HepG2 (cell line): ENCODE data around the gene AJUBA. TPM values are rescaled to one million over a fixed set of nuclear protein-coding genes. Genes with fewer than 3 reads are reported as not detected.
A peak's percentile ranks its signal among the peaks of the same experiment; 100 is the strongest.

ENCODE experiments used
- ADNP ChIP-seq: sonication (generic); formaldehyde crosslinking; IDR thresholded peaks from 2 replicates; pipeline ENCODE4 v1.4.0; 2020; ENCODE audit warnings: missing genetic modification reagents
- BRD4 ChIP-seq: sonication (generic); formaldehyde crosslinking; IDR thresholded peaks from 2 replicates; pipeline ENCODE4 v1.4.0; 2020; ENCODE audit warnings: missing genetic modification reagents
- CAMTA2 ChIP-seq: sonication (generic); formaldehyde crosslinking; IDR thresholded peaks from 2 replicates; pipeline ENCODE4 v1.4.0; 2020; ENCODE audit warnings: mild to moderate bottlenecking, missing genetic modification reagents, borderline replicate concordance
- ELF4 ChIP-seq: sonication (generic); formaldehyde crosslinking; IDR thresholded peaks from 2 replicates; pipeline ENCODE4 v1.5.0; 2020; ENCODE audit warnings: missing genetic modification reagents, mild to moderate bottlenecking, moderate library complexity, borderline replicate concordance
- JUN ChIP-seq: sonication (generic); formaldehyde crosslinking; IDR thresholded peaks from 2 replicates; pipeline ENCODE4 v1.4.0; 2020; ENCODE audit warnings: mild to moderate bottlenecking, missing genetic modification reagents
- KLF6 ChIP-seq: IDR thresholded peaks from 2 replicates; pipeline ENCODE4 v1.8.0; 2016; ENCODE audit warnings: missing biosample characterization, missing genetic modification reagents
- MAFF ChIP-seq: IDR thresholded peaks from 2 replicates; pipeline ENCODE4 v1.6.1; 2011; ENCODE audit warnings: low read depth, low read length, improper control_type of control experiment
- MZF1 ChIP-seq: sonication (generic); formaldehyde crosslinking; IDR thresholded peaks from 2 replicates; pipeline ENCODE4 v1.8.1; 2023; ENCODE audit warnings: mild to moderate bottlenecking, missing genetic modification reagents, borderline replicate concordance
- POGZ ChIP-seq: sonication (generic); formaldehyde crosslinking; IDR thresholded peaks from 2 replicates; pipeline ENCODE4 v1.4.0; 2020; ENCODE audit warnings: mild to moderate bottlenecking, missing genetic modification reagents
- RNF2 ChIP-seq: fragments of 450-650 bp; conservative IDR thresholded peaks from 2 replicates; pipeline ENCODE4 v1.6.1; 2016; ENCODE audit warnings: low read depth
- SMAD3 ChIP-seq: sonication (generic); formaldehyde crosslinking; IDR thresholded peaks from 2 replicates; pipeline ENCODE4 v1.4.0; 2020; ENCODE audit warnings: missing genetic modification reagents
- SP5 ChIP-seq: IDR thresholded peaks from 2 replicates; pipeline ENCODE4 v1.6.1; 2016; ENCODE audit warnings: low read depth, borderline replicate concordance
- ZIK1 ChIP-seq: sonication (generic); formaldehyde crosslinking; IDR thresholded peaks from 2 replicates; pipeline ENCODE4 v1.5.0; 2020; ENCODE audit warnings: mild to moderate bottlenecking, low read depth, missing genetic modification reagents, borderline replicate concordance
- ZNF143 ChIP-seq: sonication (generic); formaldehyde crosslinking; IDR thresholded peaks from 2 replicates; pipeline ENCODE4 v1.4.0; 2020; ENCODE audit warnings: missing genetic modification reagents
- polyA plus RNA-seq, 8 experiments: library from polyadenylated mRNA; depleted of rRNA in 3 of 8; stranded (reverse) in 7 of 8; unstranded in 1 of 8; fragments of >200 nt; fragmentation: Illumina TruSeq in 4 of 8; extraction: Trizol in 4 of 8; gene quantifications; 2 replicates each; pipeline versions ENCODE4 v1.2.1 to v1.2.3, GENCODE V29; 2011 to 2016; ENCODE audit warnings: low read depth in 4 of 8, missing spikeins in 1 of 8, mixed read lengths in 1 of 8; ENCODE audit not compliant: insufficient read depth in 1 of 8
- total RNA-seq, 5 experiments: library from RNA; depleted of rRNA; stranded (reverse); fragments of >200 nt; fragmentation: Illumina TruSeq; extraction: Trizol; gene quantifications; 2 replicates each; pipeline ENCODE4 v1.2.3, GENCODE V29; 2016; ENCODE audit warnings: low read depth in 1 of 5
- TF ChIP-seq, protein P1 (sequence below): sonication (generic); formaldehyde crosslinking; IDR thresholded peaks from one replicate; pipeline ENCODE4 v1.5.1; 2020; ENCODE audit warnings: mild to moderate bottlenecking, missing genetic modification reagents; ENCODE audit errors: not compliant biosample characterization
- TF ChIP-seq, protein P2 (sequence below): sonication (generic); formaldehyde crosslinking; IDR thresholded peaks from 2 replicates; pipeline ENCODE4 v1.8.0; 2023; ENCODE audit warnings: mild to moderate bottlenecking, missing genetic modification reagents
- TF ChIP-seq, protein P3 (sequence below): IDR thresholded peaks from 2 replicates; pipeline ENCODE4 v1.6.1; 2016; ENCODE audit warnings: low read depth, borderline replicate concordance
- TF ChIP-seq, protein P4 (sequence below): sonication (generic); formaldehyde crosslinking; IDR thresholded peaks from 2 replicates; pipeline ENCODE4 v1.5.0; 2020; ENCODE audit warnings: mild to moderate bottlenecking, missing genetic modification reagents

Gene AJUBA
- total and polyA plus RNA-seq, 2 of the 13 experiments (the other 11 are each of a cell fraction or from before 2014, with no cell fraction given): 157 to 241 TPM

DNA sequence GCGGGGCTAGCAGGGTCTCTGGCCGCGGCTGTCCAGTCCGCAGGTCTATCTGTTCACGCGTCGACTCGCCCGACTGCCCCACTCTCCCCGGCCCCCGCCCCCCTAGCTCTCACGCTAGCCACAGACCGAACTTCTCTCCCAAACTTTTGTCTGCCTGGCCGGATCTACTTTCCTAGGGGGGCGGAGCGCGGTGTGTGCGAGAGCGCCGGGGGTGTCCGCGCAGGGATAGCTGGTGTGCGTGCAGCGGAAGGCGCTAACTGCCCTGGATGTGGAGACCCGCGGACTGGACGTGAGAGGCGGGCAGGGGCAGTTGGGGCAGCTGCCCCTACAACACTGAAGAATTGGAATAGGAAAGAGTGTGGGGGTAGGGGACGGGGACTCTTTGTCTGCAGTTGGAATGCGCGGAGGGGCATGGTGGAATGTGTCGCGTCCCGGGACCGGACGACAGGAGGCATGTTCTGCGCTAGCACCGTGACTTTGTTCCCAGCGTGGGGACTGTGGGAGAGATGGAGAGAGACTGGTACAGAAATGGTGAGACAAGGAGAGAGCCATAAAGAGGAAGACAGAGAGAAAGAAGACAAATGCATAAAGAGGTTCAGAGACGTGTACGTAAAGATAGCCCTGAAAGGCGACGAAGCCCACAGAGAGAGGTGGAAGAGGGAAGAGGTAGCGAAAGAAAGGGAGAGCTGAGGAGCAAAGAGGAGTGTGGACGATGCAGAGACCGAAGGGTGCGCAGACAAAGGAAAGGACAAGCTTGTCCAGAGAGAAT lies at the start of gene AJUBA (continued):
- no peak for TF ChIP-seq POGZ (CRISPR knock-in tag)
- TF ChIP-seq KLF6 (CRISPR knock-in tag): peak; percentile 66; the same call in 1 of the 2 replicates
- TF ChIP-seq MAFF: no peak
- TF ChIP-seq SP5 (CRISPR knock-in tag): peak; percentile 97
- no peak for TF ChIP-seq BRD4 (CRISPR knock-in tag)
- TF ChIP-seq ADNP: no peak
- TF ChIP-seq CAMTA2: no peak
- TF ChIP-seq, protein P1, sequence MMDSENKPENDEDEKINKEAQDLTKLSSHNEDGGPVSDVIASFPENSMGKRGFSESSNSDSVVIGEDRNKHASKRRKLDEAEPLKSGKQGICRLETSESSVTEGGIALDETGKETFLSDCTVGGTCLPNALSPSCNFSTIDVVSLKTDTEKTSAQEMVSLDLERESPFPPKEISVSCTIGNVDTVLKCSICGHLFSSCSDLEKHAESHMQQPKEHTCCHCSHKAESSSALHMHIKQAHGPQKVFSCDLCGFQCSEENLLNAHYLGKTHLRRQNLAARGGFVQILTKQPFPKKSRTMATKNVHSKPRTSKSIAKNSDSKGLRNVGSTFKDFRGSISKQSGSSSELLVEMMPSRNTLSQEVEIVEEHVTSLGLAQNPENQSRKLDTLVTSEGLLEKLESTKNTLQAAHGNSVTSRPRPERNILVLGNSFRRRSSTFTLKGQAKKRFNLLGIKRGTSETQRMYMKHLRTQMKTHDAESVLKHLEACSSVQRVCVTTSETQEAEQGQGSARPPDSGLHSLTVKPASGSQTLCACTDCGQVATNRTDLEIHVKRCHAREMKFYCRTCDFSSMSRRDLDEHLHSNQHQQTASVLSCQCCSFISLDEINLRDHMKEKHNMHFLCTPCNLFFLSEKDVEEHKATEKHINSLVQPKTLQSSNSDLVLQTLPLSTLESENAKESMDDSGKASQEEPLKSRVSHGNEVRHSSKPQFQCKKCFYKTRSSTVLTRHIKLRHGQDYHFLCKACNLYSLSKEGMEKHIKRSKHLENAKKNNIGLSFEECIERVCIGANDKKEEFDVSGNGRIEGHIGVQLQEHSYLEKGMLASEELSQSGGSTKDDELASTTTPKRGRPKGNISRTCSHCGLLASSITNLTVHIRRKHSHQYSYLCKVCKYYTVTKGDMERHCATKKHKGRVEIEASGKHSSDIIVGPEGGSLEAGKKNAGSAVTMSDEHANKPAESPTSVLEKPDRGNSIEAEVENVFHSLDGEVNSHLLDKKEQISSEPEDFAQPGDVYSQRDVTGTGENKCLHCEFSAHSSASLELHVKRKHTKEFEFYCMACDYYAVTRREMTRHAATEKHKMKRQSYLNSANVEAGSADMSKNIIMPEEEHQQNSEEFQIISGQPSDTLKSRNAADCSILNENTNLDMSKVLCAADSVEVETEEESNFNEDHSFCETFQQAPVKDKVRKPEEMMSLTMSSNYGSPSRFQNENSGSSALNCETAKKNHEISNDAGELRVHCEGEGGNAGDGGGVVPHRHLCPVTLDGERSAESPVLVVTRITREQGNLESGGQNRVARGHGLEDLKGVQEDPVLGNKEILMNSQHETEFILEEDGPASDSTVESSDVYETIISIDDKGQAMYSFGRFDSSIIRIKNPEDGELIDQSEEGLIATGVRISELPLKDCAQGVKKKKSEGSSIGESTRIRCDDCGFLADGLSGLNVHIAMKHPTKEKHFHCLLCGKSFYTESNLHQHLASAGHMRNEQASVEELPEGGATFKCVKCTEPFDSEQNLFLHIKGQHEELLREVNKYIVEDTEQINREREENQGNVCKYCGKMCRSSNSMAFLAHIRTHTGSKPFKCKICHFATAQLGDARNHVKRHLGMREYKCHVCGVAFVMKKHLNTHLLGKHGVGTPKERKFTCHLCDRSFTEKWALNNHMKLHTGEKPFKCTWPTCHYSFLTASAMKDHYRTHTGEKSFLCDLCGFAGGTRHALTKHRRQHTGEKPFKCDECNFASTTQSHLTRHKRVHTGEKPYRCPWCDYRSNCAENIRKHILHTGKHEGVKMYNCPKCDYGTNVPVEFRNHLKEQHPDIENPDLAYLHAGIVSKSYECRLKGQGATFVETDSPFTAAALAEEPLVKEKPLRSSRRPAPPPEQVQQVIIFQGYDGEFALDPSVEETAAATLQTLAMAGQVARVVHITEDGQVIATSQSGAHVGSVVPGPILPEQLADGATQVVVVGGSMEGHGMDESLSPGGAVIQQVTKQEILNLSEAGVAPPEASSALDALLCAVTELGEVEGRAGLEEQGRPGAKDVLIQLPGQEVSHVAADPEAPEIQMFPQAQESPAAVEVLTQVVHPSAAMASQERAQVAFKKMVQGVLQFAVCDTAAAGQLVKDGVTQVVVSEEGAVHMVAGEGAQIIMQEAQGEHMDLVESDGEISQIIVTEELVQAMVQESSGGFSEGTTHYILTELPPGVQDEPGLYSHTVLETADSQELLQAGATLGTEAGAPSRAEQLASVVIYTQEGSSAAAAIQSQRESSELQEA (CRISPR knock-in tag): peak; percentile 83
- TF ChIP-seq SMAD3 (CRISPR knock-in tag): peak; percentile 66
- TF ChIP-seq ELF4 (CRISPR knock-in tag): no peak
- TF ChIP-seq, protein P2, sequence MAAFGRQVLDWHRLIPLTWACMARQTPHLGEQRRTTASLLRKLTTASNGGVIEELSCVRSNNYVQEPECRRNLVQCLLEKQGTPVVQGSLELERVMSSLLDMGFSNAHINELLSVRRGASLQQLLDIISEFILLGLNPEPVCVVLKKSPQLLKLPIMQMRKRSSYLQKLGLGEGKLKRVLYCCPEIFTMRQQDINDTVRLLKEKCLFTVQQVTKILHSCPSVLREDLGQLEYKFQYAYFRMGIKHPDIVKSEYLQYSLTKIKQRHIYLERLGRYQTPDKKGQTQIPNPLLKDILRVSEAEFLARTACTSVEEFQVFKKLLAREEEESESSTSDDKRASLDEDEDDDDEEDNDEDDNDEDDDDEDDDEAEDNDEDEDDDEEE: no peak
- peak; percentile 97 for TF ChIP-seq ZIK1
- TF ChIP-seq RNF2: peak; percentile 96
- no peak for TF ChIP-seq ZNF143 (CRISPR knock-in tag)
- TF ChIP-seq MZF1 (CRISPR knock-in tag): peak; percentile 99
- TF ChIP-seq, protein P3, sequence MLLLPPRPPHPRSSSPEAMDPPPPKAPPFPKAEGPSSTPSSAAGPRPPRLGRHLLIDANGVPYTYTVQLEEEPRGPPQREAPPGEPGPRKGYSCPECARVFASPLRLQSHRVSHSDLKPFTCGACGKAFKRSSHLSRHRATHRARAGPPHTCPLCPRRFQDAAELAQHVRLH: peak; percentile 69
- TF ChIP-seq, protein P4, sequence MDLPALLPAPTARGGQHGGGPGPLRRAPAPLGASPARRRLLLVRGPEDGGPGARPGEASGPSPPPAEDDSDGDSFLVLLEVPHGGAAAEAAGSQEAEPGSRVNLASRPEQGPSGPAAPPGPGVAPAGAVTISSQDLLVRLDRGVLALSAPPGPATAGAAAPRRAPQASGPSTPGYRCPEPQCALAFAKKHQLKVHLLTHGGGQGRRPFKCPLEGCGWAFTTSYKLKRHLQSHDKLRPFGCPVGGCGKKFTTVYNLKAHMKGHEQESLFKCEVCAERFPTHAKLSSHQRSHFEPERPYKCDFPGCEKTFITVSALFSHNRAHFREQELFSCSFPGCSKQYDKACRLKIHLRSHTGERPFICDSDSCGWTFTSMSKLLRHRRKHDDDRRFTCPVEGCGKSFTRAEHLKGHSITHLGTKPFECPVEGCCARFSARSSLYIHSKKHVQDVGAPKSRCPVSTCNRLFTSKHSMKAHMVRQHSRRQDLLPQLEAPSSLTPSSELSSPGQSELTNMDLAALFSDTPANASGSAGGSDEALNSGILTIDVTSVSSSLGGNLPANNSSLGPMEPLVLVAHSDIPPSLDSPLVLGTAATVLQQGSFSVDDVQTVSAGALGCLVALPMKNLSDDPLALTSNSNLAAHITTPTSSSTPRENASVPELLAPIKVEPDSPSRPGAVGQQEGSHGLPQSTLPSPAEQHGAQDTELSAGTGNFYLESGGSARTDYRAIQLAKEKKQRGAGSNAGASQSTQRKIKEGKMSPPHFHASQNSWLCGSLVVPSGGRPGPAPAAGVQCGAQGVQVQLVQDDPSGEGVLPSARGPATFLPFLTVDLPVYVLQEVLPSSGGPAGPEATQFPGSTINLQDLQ (CRISPR knock-in tag): no peak
- peak; percentile 92 for TF ChIP-seq JUN (CRISPR knock-in tag)
